ENCODE data around the gene SPTBN1. TPM values are rescaled to one million over a fixed set of nuclear protein-coding genes. Genes with fewer than 3 reads are reported as not detected.
A peak's percentile ranks its signal among the peaks of the same experiment; 100 is the strongest.

SPTBN1 gene
- total and polyA plus RNA-seq, 2 of the 13 experiments (the other 11 are each of a cell fraction or from before 2014, with no cell fraction given) = 123 to 299 TPM

- TF ChIP-seq ZNF343 (CRISPR knock-in tag; IDR thresholded peaks at IDR 0.05) (no peak), GATAD2A (CRISPR knock-in tag; IDR thresholded peaks at IDR 0.05) (peak; percentile 94), SAP130 (CRISPR knock-in tag; IDR thresholded peaks at IDR 0.05; ENCODE audit: low read depth) (peak; percentile 83), PBX3 (CRISPR knock-in tag; IDR thresholded peaks at IDR 0.05; ENCODE audit: borderline replicate concordance) (no peak), HNRNPK (IDR thresholded peaks at IDR 0.05; ENCODE audit: low read depth, low read length, poor library complexity, severe bottlenecking) (no peak), ZNF703 (CRISPR knock-in tag; IDR thresholded peaks at IDR 0.05; ENCODE audit: borderline replicate concordance) (no peak), ZBTB39 (CRISPR knock-in tag; IDR thresholded peaks at IDR 0.05) (no peak), ZNF768 (CRISPR knock-in tag; IDR thresholded peaks at IDR 0.05) (no peak), ELF4 (CRISPR knock-in tag; IDR thresholded peaks at IDR 0.05; ENCODE audit: borderline replicate concordance) (peak; percentile 63; the same call in 1 of the 2 replicates), SETDB1 (CRISPR knock-in tag; IDR thresholded peaks at IDR 0.05; ENCODE audit: borderline replicate concordance) (no peak), KMT2A (CRISPR knock-in tag; IDR thresholded peaks at IDR 0.05) (no peak; the same call in 1 of the 2 replicates), ARID3A (IDR thresholded peaks at IDR 0.05; ENCODE audit: low read depth, low read length) (peak; percentile 91), KIAA2018 (CRISPR knock-in tag; IDR thresholded peaks at IDR 0.05; ENCODE audit: borderline replicate concordance) (no peak), ZNF326 (CRISPR knock-in tag; IDR thresholded peaks at IDR 0.05; ENCODE audit: borderline replicate concordance) (no peak)
Observed at GRCh38 chr2:54545702-54546450, 89.7 kb downstream of the SPTBN1 start (continued).
